ENCODE results near the gene SOX5. TPM values are rescaled to one million over a fixed set of nuclear protein-coding genes. Genes with fewer than 3 reads are reported as not detected.

Gene SOX5
- total and polyA plus RNA-seq, 9 of the 15 experiments (the other 6 are each of a cell fraction or from before 2014, with no cell fraction given), result 8.3 to 16.5 (median 11.9) TPM

GRCh38 chr12:23559268-23559753 is 390.2 kb downstream of the SOX5 start (continued):
- TF ChIP-seq ZNF592 (IDR thresholded peaks at IDR 0.05), result peak; percentile 94
- no peak for TF ChIP-seq ZNF263 (CRISPR knock-in tag; IDR thresholded peaks at IDR 0.05; ENCODE audit: borderline replicate concordance)
- TF ChIP-seq ZNF134 (CRISPR knock-in tag; conservative IDR thresholded peaks at IDR 0.05), result no peak
- no peak for TF ChIP-seq NBN (IDR thresholded peaks at IDR 0.05; ENCODE audit: low read depth)
- TF ChIP-seq CBFB (CRISPR knock-in tag; IDR thresholded peaks at IDR 0.05), result no peak
- no peak for TF ChIP-seq CEBPZ (IDR thresholded peaks at IDR 0.05; ENCODE audit: borderline replicate concordance, low read depth, low read length)
- no peak for TF ChIP-seq FOS (IDR thresholded peaks at IDR 0.05; ENCODE audit: extremely low read depth, insufficient read length)
- no peak for TF ChIP-seq PCBP2 (IDR thresholded peaks at IDR 0.05; ENCODE audit: low read depth, low read length, poor library complexity, severe bottlenecking)
- no peak for TF ChIP-seq VEZF1 (CRISPR knock-in tag; IDR thresholded peaks at IDR 0.05)
- no peak for TF ChIP-seq ZFP36 (IDR thresholded peaks at IDR 0.05; ENCODE audit: low read depth, low read length, partially characterized antibody)
- TF ChIP-seq YBX1 (IDR thresholded peaks at IDR 0.05), result no peak
- TF ChIP-seq HDGF (IDR thresholded peaks at IDR 0.05), result no peak
- no peak for TF ChIP-seq BRF1 (IDR thresholded peaks at IDR 0.05; ENCODE audit: borderline replicate concordance, extremely low read depth, insufficient read length)
- TF ChIP-seq ZBTB26 (CRISPR knock-in tag; IDR thresholded peaks at IDR 0.05), result no peak
- TF ChIP-seq TAF7 (tag; IDR thresholded peaks at IDR 0.05), result no peak
- TF ChIP-seq CBFA2T2 (conservative IDR thresholded peaks at IDR 0.05), result peak; percentile 61
- TF ChIP-seq PHB2 (IDR thresholded peaks at IDR 0.05; ENCODE audit: low read depth), result no peak
- TF ChIP-seq E2F1 (CRISPR knock-in tag; IDR thresholded peaks at IDR 0.05), result no peak
